ENCODE data around the gene GET3.

DNA sequence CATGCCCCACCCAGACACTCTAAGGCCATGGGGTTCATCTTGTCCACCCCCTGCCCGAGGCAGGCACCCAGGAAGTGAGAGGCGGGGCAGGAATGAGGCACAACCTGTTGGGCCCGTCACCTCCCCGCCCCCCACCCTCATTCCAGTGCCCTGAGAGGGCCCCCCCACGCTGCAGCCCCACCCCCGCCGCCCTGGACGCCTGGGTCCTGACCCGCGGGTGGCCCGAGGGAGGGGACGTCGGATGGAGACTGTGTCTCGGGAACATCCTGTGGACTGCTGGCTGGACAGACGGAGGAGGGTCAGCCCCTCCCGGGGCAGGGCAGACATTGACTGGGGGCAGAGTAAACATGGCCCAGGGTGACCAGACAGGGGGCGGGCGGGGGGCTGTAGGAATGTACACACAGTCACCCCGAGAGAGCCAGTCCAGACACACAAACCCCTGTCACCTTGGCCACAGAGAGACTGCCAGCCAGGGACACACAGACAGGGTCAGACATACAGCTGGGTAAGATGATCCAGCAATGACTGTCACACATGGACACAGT, 46.6 kb downstream of the GET3 start:
- TF ChIP-seq, protein P1, sequence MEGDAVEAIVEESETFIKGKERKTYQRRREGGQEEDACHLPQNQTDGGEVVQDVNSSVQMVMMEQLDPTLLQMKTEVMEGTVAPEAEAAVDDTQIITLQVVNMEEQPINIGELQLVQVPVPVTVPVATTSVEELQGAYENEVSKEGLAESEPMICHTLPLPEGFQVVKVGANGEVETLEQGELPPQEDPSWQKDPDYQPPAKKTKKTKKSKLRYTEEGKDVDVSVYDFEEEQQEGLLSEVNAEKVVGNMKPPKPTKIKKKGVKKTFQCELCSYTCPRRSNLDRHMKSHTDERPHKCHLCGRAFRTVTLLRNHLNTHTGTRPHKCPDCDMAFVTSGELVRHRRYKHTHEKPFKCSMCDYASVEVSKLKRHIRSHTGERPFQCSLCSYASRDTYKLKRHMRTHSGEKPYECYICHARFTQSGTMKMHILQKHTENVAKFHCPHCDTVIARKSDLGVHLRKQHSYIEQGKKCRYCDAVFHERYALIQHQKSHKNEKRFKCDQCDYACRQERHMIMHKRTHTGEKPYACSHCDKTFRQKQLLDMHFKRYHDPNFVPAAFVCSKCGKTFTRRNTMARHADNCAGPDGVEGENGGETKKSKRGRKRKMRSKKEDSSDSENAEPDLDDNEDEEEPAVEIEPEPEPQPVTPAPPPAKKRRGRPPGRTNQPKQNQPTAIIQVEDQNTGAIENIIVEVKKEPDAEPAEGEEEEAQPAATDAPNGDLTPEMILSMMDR (IDR thresholded peaks at IDR 0.05 in 4 of 5, conservative IDR thresholded peaks at IDR 0.05 in 1 of 5): no peak
- no peak for TF ChIP-seq POLR2A (IDR thresholded peaks at IDR 0.05)
